ENCODE measurements around the gene PSTPIP1.

- TF ChIP-seq EZH2 (IDR thresholded peaks at IDR 0.05; ENCODE audit: low read length, unreplicated experiment) (no peak), CTCF (conservative IDR thresholded peaks at IDR 0.05; ENCODE audit: low read depth, low read length) (no peak), EZH2phosphoT487 (IDR thresholded peaks at IDR 0.05; ENCODE audit: borderline replicate concordance, low read length) (no peak)
Observed at GRCh38 chr15:77016321-77016695, 21.4 kb downstream of the PSTPIP1 start.
